Measurements from ENCODE around the gene BTBD19. TPM values are rescaled to one million over a fixed set of nuclear protein-coding genes. Genes with fewer than 3 reads are reported as not detected.
"Not testable (repeated sequence)": the region's sequence is repeated elsewhere in the genome, so short reads cannot be mapped to it uniquely, and the experiment has no call there.

The BTBD19 gene
- total RNA-seq, 1 donor from 2014 or later = 22.2 TPM

DNA sequence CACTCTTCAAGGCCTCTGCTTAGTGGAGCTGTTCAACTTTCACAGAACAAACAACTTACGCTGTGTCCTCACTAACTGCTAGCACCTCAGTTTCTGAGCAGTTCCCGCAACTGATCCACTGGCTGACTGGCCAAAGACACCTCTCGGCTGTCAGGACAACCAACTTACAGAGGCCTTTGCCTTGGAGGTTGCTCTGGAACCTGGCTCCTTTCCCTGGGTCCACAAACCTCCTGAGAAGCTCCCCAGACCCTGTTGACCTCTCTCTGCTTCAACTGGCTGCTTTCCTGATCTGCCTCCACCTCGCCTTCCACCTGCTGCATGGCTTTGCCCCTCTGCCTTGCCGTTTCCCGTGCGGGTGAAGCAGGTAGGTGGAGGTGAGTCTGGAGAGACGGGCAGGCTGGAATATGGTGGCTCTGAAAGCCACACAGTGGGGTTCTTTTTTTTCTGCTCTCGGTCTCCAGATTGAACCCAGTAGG lies 13.0 kb downstream of the BTBD19 start:
- Mint-ChIP-seq H3K27ac (peak overlapping the region; percentile 8), H3K27me3 (no peaks in the 10 kb centered on the region), H3K36me3 (ENCODE audit: low read depth) (peaks cover 10% of the 10 kb centered on the region)

DNA sequence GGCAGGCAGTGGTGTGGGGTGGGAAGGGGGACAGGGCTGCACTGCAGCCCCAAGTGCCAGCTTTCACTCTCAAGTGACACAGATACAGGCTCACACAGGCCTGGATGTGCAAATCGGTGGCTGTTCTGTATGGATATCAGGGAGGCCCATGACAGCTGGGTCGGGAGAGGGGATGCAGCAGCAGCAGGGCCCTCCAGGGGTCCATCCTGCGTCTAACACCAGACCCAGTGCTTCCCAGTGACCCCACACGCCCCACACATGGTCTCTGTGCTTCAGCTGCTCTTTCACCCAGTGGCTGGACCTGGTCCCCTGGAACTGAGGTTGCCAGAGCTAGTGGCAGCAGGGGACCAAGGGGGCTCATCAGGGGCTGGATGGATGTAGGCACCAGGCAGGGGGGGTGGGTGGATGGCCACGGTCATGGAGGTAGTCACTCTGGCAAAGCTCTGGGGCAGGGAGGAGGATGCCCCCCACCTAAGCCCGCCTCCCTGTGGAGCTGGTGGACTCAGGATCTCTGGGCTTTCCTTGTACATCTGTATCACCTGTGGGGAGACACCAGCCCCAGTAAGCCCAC lies 13.9 kb downstream of the BTBD19 start:
- Mint-ChIP-seq H3K4me1 (peaks cover 33% of the 10 kb centered on the region), H3K27ac (no peak overlapping the region), H3K27me3 (no peaks in the 10 kb centered on the region), H3K9me3 (no peaks in the 10 kb centered on the region), H3K36me3 (ENCODE audit: low read depth) (peaks cover 8% of the 10 kb centered on the region), H3K4me3 (no peak overlapping the region)
- DNase-seq = no peak
- intact Hi-C loops (cut with micrococcal nuclease) = no loop called here

More for the DNA sequence above, 13.0 kb downstream of the BTBD19 start:
- intact Hi-C loops (cut with micrococcal nuclease) = no loop called here
- Mint-ChIP-seq H3K4me3 (peak overlapping the region; percentile 92), H3K9me3 (no peaks in the 10 kb centered on the region), H3K4me1 (peaks cover 35% of the 10 kb centered on the region)
- DNase-seq = no peak

DNA sequence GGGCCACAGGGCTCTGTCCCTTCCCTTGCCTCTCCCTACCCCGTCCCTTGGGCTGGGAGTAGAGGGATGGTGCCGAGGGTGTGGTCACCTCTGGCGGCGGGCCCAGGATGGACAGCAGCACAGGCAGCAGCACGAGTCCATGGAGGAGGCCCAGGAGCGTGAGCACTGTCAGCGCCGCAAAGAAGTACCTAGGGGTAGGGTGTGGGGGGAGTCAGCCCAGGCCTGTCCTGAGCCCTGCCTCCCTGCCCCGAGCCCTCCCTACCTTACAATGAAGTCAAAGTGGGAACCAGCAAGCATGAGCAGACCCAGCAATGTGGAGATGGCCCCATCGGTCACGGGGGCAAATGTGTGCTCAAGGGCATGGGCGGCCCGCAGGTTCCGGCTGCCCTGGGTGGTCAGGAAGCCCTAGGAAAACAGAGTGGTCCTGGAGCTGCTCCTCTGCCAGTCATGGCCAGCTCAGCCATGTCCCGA lies 14.7 kb downstream of the BTBD19 start:
- DNase-seq = no peak
- intact Hi-C loops (cut with micrococcal nuclease) = no loop called here
- peaks cover 2% of the 10 kb centered on the region for H3K36me3 Mint-ChIP-seq (ENCODE audit: low read depth)
- H3K27me3 Mint-ChIP-seq = no peaks in the 10 kb centered on the region
- H3K4me1 Mint-ChIP-seq = peaks cover 27% of the 10 kb centered on the region
- no peak overlapping the region for H3K27ac Mint-ChIP-seq
- no peaks in the 10 kb centered on the region for H3K9me3 Mint-ChIP-seq
- H3K4me3 Mint-ChIP-seq = no peak overlapping the region

DNA sequence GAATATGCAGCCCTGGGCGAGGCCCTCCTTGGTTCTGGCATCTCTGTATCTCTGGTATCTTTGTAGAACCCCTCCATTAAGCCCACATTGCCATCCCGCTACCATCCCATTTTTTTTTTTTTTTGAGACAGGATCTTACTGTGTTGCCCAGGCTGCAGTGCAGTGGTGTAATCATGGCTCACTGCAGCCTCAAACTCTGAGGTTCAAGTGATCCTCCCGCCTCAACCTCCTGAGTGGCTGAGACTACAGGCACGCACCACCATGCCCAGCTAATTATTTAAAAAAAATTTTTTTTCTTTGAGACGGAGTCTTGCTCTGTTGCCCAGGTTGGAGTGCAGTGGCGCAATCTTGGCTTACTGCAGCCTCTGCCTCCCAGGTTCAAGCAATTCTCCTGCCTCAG lies 16.1 kb downstream of the BTBD19 start:
- H3K4me3 Mint-ChIP-seq; H3K27ac Mint-ChIP-seq; H3K36me3 Mint-ChIP-seq (ENCODE audit: low read depth); H3K27me3 Mint-ChIP-seq; intact Hi-C loops (cut with micrococcal nuclease); DNase-seq; H3K9me3 Mint-ChIP-seq: not testable (repeated sequence)
- H3K4me1 Mint-ChIP-seq = peaks cover 19% of the 10 kb centered on the region

DNA sequence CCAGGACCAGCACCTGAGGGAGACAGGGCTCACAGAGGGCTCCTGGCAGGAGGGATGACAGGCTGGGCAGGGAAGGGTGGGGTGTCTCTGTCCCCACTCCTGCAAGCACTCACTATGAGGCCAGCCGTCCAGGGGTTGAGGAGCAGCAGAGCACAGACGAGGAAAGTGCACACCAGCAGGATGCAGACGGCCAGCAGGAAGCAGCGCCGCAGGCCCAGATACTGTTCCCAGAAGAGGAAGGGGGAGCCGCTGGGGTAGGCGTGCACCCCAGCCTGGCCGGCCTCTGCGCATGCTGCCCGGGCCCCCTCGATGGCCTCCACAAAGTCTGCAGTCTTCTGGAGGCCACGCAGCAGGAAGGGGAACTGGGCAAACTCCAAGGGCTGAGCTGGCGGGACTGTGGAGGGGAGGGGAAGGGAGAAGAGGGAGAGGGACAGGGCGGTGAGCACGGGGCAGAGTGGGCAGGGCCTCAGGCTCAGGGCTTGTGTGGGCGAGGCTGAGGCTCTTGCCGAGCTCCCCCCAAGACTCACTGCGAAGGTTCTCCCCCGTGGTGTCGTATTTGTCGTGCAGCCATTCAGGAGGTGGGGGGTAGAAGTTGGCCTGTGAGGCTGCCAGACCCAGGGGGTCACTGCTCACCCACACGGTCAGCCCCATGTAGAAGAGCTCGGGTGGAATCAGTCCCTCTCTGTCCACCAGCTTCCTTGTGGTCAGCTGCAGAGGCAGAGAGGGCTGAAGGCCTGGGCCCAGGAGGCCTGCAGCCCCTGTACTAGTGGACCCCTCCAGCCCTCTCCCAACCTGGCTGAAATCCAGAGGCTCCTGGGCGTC lies 18.3 kb downstream of the BTBD19 start:
- H3K4me1 Mint-ChIP-seq = peaks cover 6% of the 10 kb centered on the region
- no peaks in the 10 kb centered on the region for H3K36me3 Mint-ChIP-seq (ENCODE audit: low read depth)
- intact Hi-C loops (cut with micrococcal nuclease) = no loop called here
- H3K9me3 Mint-ChIP-seq = no peaks in the 10 kb centered on the region
- no peak for DNase-seq
- H3K27me3 Mint-ChIP-seq = no peaks in the 10 kb centered on the region
- no peak overlapping the region for H3K4me3 Mint-ChIP-seq
- H3K27ac Mint-ChIP-seq = no peak overlapping the region

DNA sequence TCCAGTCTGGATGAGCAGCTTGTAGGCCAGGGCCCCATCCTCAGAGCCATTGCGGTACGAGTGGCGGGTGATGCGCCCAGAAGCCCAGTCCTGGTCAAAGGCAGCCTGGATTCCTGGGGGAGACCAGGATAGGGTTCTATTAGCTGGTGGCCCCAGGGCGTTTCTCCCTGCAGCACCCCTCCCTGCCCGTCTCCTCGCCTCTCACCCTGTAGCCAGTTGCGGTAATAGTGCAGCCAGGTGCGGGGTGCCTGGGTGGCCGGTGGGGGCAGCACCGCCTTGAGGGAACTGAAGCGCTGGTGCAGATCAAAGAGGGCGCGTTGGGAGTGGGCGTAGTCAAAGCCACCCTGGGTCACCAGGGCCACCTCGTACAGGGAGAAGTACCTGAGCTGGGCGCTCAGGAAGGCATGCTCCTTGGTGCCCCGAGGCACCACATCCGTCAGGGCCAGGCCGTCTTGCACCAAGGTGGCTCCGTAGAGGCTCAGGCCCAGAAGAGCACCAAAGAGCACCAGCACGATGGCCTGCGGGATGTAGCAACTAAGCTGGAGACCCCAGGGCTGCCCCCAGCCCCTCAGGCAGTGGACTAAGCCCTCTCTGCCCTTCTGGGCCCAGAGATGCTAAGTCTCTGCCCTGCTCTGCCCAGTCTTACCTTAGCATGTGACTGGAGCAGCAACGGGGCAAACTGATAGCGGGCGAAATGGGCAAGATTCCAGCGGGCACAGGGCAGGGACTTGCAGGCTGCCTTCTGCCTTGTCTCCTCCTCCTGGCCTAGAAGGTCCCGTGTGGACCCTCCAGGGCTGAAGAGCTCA lies 19.1 kb downstream of the BTBD19 start:
- no peak for DNase-seq
- intact Hi-C loops (cut with micrococcal nuclease) = no loop called here
- Mint-ChIP-seq H3K27me3 (no peaks in the 10 kb centered on the region), H3K4me3 (no peak overlapping the region), H3K4me1 (peaks cover 4% of the 10 kb centered on the region), H3K36me3 (ENCODE audit: low read depth) (no peaks in the 10 kb centered on the region), H3K9me3 (no peaks in the 10 kb centered on the region), H3K27ac (no peak overlapping the region)

DNA sequence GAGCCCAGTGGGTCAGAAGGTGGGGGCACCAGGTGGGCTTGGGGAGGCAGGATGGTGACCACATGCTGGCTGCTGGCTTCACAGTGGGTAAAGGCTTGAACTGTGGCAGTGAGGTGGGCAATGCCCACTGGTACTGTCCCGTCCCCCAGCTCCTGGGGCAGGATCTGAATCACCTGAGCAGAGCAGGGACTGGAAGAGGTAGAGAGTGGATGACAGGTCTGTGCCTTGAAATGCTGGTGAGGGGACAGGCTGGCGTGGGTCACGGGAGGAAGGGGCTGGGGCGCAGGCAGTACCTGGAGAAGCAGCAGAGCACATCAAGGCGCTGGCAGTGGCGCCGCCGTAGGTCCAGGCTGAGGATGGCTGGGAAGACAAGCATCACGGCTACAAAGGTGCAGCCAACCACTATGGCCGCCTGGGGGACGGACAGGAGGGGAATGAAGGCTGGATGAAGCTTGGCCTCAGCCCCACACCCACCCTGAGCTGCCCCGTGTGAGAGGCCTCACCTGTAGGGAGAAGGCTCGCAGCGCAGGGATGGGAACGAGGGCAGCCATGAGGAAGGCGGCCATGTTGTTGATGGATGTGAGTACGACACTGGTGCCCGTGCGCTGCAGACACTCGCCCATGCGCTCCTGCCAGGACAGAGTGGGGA lies 19.8 kb downstream of the BTBD19 start:
- no peak overlapping the region for H3K4me3 Mint-ChIP-seq
- H3K27ac Mint-ChIP-seq = no peak overlapping the region
- H3K4me1 Mint-ChIP-seq = peaks cover 4% of the 10 kb centered on the region
- no peaks in the 10 kb centered on the region for H3K9me3 Mint-ChIP-seq
- no peaks in the 10 kb centered on the region for H3K36me3 Mint-ChIP-seq (ENCODE audit: low read depth)
- DNase-seq = no peak
- no peaks in the 10 kb centered on the region for H3K27me3 Mint-ChIP-seq
- intact Hi-C loops (cut with micrococcal nuclease) = no loop called here

DNA sequence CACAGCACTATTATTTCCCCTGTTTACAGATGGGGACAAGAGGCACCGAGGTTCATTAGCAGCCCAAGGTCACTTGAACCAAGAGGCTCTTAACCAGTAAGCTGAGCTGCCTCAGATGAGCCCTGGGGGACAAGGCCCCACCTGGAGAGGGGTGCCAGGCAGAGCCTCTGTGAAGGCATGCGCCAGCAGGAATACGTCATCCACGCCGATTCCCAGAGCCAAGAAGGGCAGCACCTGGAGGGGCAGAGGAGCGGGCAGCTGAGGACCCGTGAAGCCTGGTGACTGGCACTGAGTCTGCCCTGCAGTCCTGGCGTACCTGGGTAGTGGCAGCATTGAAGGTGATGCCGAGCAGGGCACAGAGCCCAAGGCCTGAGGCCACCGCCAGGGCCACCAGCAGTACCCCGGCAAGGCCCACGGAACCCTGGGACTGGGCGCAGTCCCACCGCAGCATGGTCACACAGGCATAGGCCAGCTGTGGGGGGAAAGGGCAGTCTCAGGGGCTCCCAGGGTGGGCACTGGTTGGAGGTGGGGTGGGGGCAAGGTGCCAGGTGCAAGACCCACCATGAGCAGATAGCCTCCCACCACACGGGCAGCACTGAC lies 20.6 kb downstream of the BTBD19 start:
- Mint-ChIP-seq H3K27ac (no peak overlapping the region), H3K9me3 (no peaks in the 10 kb centered on the region), H3K36me3 (ENCODE audit: low read depth) (no peaks in the 10 kb centered on the region), H3K27me3 (no peaks in the 10 kb centered on the region), H3K4me1 (peaks cover 4% of the 10 kb centered on the region), H3K4me3 (no peak overlapping the region)
- intact Hi-C loops (cut with micrococcal nuclease) = no loop called here
- DNase-seq = no peak

DNA sequence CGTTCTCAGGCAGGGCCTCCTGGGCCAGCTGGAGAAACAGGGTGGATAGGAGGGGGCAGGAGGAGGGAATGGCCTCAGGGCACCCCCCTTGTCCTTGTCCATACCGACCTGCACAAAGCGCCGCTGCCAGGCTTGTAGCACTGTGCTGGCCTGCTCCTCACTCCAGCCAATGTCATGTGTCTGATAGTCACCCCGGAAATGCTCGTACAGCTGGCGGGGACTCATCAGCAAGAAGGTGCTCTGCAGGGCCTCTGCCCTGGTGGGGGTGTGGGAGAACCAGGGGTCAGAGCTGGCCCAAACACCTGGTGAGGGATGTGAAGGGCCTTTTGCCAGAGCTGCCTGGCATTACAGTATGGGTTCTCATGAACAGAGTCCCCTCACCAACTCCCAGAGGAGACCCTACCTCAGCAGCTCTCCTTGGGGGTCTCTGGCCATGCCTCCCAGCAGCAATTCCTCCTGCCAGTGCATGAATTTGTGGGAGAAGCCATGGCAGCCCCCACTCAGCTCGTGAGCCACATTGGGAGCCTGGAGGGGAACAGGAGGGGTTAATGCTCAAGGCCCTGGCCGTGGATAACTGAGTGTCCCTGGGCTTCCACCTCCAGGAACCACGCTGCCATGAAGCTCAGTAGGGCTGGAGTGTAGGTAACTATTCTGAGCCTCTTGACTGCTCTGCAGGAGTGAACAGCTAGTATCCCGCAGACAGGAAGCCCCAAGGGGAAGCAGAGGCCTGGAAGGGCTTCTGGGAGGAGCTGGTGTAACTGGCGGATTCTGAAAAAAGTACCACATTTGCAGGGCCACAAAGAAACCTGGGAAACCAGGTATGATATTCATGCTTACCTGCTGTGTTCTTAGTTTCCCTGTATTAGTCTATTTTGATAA lies 21.4 kb downstream of the BTBD19 start:
- H3K36me3 Mint-ChIP-seq (ENCODE audit: low read depth) = no peaks in the 10 kb centered on the region
- no peaks in the 10 kb centered on the region for H3K9me3 Mint-ChIP-seq
- no peak overlapping the region for H3K4me3 Mint-ChIP-seq
- H3K27me3 Mint-ChIP-seq = no peaks in the 10 kb centered on the region
- DNase-seq = no peak
- peaks cover 6% of the 10 kb centered on the region for H3K4me1 Mint-ChIP-seq
- intact Hi-C loops (cut with micrococcal nuclease) = loop anchor here (10.0 kb wide), 1 partner anchor 665 kb away; the partner anchor contains the start of gene TESK2
- no peak overlapping the region for H3K27ac Mint-ChIP-seq

DNA sequence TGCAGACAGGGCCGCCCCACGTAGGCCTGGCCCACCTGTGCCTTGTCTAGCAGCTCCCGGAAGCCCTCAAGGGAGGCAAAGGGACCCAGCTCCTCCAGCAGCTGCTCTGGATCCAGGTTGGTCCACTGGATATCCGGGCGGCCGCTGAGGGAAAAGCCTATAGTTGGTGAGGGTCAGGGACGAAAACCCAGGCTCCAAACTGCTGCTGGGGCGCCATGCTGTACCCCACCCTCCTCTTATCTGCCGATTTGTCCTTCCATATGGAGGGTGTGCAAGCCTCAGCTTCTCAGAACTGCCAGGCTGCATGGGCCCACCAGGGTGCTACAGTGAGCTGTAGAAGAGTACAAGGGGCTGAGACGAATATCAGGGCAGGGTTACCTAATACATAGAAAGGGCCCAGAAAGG lies 22.6 kb downstream of the BTBD19 start:
- no peak overlapping the region for H3K27ac Mint-ChIP-seq
- H3K27me3 Mint-ChIP-seq = no peaks in the 10 kb centered on the region
- intact Hi-C loops (cut with micrococcal nuclease) = loop anchor here (10.0 kb wide), 1 partner anchor 664 kb away; the partner anchor contains the start of gene TESK2
- H3K36me3 Mint-ChIP-seq (ENCODE audit: low read depth) = no peaks in the 10 kb centered on the region
- DNase-seq = no peak
- no peaks in the 10 kb centered on the region for H3K9me3 Mint-ChIP-seq
- no peak overlapping the region for H3K4me3 Mint-ChIP-seq
- H3K4me1 Mint-ChIP-seq = peaks cover 10% of the 10 kb centered on the region

DNA sequence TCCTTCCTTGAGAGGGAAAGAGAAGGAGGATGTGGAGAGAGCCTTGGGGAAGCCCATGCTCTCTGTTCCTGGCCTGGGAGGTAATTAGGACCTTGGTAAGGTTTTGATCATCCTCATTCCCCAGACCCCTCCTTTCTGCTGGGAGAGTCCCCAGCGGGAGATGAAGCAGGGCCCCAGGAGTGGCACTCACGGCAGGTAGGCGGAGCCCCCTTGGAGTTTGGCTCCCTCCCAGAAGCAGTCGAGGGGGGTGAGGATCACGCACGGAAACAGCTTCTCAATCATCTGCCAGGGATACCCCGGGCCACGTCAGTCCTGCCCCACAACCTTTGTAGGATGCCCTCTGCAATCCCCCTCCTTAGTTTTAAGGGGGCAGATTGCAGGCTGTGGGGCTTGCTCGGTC lies 23.2 kb downstream of the BTBD19 start:
- H3K27ac Mint-ChIP-seq = no peak overlapping the region
- H3K4me3 Mint-ChIP-seq = no peak overlapping the region
- no peaks in the 10 kb centered on the region for H3K36me3 Mint-ChIP-seq (ENCODE audit: low read depth)
- intact Hi-C loops (cut with micrococcal nuclease) = loop anchor here (10.0 kb wide), 1 partner anchor 663 kb away; the partner anchor contains the start of gene TESK2
- peaks cover 12% of the 10 kb centered on the region for H3K4me1 Mint-ChIP-seq
- no peak for DNase-seq
- no peaks in the 10 kb centered on the region for H3K9me3 Mint-ChIP-seq
- H3K27me3 Mint-ChIP-seq = no peaks in the 10 kb centered on the region

DNA sequence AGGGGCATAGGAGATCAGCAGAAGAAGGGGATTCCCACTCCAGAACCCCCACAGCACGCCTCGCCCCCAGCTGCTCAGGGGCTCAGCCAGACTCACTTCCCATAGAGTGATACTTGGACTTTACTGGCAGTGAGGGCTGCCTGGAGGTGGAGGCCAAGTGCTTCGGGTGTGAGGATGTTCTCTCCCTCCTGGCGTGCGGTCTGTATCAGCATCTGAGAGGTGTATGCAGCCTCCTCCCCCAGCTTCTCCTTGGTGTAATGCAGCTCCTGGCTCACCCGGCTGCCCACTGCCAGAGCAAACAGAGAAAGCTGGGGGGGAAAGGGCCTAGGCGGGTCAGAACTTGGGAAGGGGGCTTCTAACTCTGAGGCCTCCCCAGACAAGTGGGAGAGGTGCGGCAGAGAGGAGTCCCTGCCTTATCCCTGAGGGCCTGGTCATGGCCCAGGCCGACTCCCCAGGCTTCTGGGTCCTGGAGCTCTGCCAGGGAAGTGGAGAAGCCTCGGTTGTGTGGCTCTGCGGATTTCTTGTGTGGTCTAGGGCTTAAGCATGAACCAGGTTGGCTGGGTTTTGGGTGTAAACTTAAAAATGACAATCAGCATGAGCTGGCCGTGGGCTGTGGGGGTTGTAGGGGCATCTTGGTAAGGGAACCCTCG lies 23.9 kb downstream of the BTBD19 start:
- no peak overlapping the region for H3K27ac Mint-ChIP-seq

More for the DNA sequence above, 23.9 kb downstream of the BTBD19 start:
- intact Hi-C loops (cut with micrococcal nuclease) = loop anchor here (10.0 kb wide), 1 partner anchor 663 kb away; the partner anchor contains the start of gene TESK2
- Mint-ChIP-seq H3K4me3 (no peak overlapping the region), H3K9me3 (no peaks in the 10 kb centered on the region), H3K27me3 (no peaks in the 10 kb centered on the region), H3K36me3 (ENCODE audit: low read depth) (no peaks in the 10 kb centered on the region), H3K4me1 (peaks cover 14% of the 10 kb centered on the region)
- DNase-seq = no peak

Measured in activated CD4-positive, alpha-beta T cell treated with anti-CD3 and anti-CD28 coated beads, Interleukin-2, amount 10 ng/mL, durations not matched to agents 24 days and 14 days (primary cell).